Spinal cord (tissue), 10 donors: ENCODE data around the gene CYTIP. TPM values are rescaled to one million over a fixed set of nuclear protein-coding genes. Genes with fewer than 3 reads are reported as not detected.
A peak's percentile ranks its signal among the peaks of the same experiment; 100 is the strongest.

Source experiments
- DNase-seq, 6 donors: peaks; one replicate each; pipeline versions ENCODE4 v3.0.0 to v3.0.0-alpha.2; 2013 to 2015; ENCODE audit warnings: low spot score in 6 of 6, low read depth in 4 of 6
- H3K27ac ChIP-seq: one replicate; pipeline ENCODE4 v1.5.1; 2013; ENCODE audit warnings: low read depth, low read length, control low read depth
- H3K27me3 ChIP-seq: one replicate; pipeline ENCODE4 v1.6.1; 2013; ENCODE audit warnings: low read length; ENCODE audit not compliant: control insufficient read depth, insufficient read depth
- H3K36me3 ChIP-seq: one replicate; pipeline ENCODE4 v1.6.1; 2013; ENCODE audit warnings: low read length; ENCODE audit not compliant: control insufficient read depth, insufficient read depth
- H3K4me1 ChIP-seq: one replicate; pipeline ENCODE4 v1.6.1; 2013; ENCODE audit warnings: low read length; ENCODE audit not compliant: control insufficient read depth, insufficient read depth
- H3K4me3 ChIP-seq: one replicate; pipeline ENCODE4 v1.5.1; 2013; ENCODE audit warnings: low read depth, low read length, control low read depth
- H3K9me3 ChIP-seq: one replicate; pipeline ENCODE4 v1.6.1; 2013; ENCODE audit warnings: low read length; ENCODE audit not compliant: control insufficient read depth, insufficient read depth
- WGBS: methylation state at CpG from one replicate; pipeline ENCODE4 v1.1.5; 2013; ENCODE audit warnings: missing lambda C conversion rate; ENCODE audit not compliant: insufficient coverage; 5-methylcytosine and 5-hydroxymethylcytosine counted together
- polyA plus RNA-seq, 2 donors: library from polyadenylated mRNA; unstranded; fragments of 120-200 nt; gene quantifications; one replicate each; pipeline ENCODE4 v1.2.1, GENCODE V29; 2013; ENCODE audit not compliant: insufficient read length in 2 of 2
- total RNA-seq, 2 donors: library from RNA; depleted of rRNA in 1 of 2; stranded (reverse); fragments of 120-200 nt in 1 of 2; fragments of >200 nt in 1 of 2; gene quantifications; one replicate each; pipeline versions ENCODE4 v1.2.3 to v1.2.4, GENCODE V29; 2013 to 2014
- donor health status: healthy.

CYTIP gene
- total and polyA plus RNA-seq, 4 donors: 0.54 to 5.9 (median 0.98) TPM

GRCh38 chr2:157466764-157467163 is 22.9 kb upstream of the CYTIP start:
- H3K36me3 ChIP-seq: no peaks in the 10 kb centered on the region
- no peak overlapping the region for H3K27ac ChIP-seq
- no peaks in the 10 kb centered on the region for H3K27me3 ChIP-seq
- H3K4me1 ChIP-seq: no peaks in the 10 kb centered on the region
- DNase-seq: no peak
- no peak overlapping the region for H3K4me3 ChIP-seq
- WGBS: 100% methylated on average over 2 of the region's 5 CpGs
- H3K9me3 ChIP-seq: no peaks in the 10 kb centered on the region

DNA sequence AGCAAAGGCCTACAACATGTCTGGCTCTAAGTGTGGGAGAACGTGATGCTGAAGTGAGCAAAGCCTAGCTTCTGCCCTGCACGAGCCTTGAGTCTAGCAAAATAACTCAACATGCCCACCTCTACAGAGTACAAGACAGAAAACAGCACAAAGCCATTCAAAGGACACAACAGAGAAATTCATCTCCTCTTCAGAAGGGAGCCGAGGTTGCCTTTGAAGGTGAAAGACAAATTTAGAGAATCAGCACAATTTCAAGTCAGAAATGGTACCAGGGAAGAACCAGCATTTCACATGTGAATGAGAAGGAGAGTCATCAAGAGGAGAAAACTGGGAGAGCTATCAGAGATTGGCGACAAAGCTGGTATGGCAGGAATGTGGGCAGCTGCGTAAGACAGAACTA is 21.7 kb upstream of the CYTIP start:
- no peak for DNase-seq
- WGBS: 100% methylated on average over 3 of the region's 5 CpGs
- Histone ChIP-seq H3K27me3 (no peaks in the 10 kb centered on the region), H3K9me3 (no peaks in the 10 kb centered on the region), H3K4me1 (no peaks in the 10 kb centered on the region), H3K27ac (no peak overlapping the region), H3K4me3 (no peak overlapping the region), H3K36me3 (no peaks in the 10 kb centered on the region)

DNA sequence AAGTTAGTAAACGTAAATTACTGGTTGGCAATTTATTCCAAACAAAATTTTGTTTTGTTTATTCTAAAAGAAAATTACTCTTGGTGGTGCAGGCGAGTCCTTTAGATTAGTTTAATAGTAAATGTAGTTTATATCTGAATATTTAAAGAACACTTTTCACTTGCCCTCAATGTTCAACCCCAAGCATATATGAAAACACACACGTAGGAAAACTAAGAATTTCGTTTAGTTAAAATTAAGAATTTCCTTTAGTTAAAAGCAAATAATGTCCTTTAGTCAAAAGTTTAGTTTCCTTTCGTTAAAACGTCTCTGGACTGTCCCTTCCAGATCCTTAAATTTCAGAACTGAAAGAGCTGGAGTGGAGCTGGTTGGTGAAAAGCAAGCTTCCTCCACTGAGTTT is 19.1 kb upstream of the CYTIP start:
- no CpG with 5 or more reads among the region's 6 CpGs for WGBS
- H3K4me1 ChIP-seq: no peaks in the 10 kb centered on the region

GRCh38 chr2:157460897-157461296 is 17.0 kb upstream of the CYTIP start:
- Histone ChIP-seq H3K36me3 (no peaks in the 10 kb centered on the region), H3K9me3 (no peaks in the 10 kb centered on the region), H3K27ac (no peak overlapping the region), H3K4me3 (no peak overlapping the region), H3K4me1 (no peaks in the 10 kb centered on the region), H3K27me3 (no peaks in the 10 kb centered on the region)
- WGBS: no CpG with 5 or more reads among the region's 1 CpG
- no peak for DNase-seq

More for the DNA sequence above, 19.1 kb upstream of the CYTIP start:
- DNase-seq: no peak
- no peak overlapping the region for H3K27ac ChIP-seq
- no peaks in the 10 kb centered on the region for H3K27me3 ChIP-seq
- no peaks in the 10 kb centered on the region for H3K9me3 ChIP-seq
- H3K36me3 ChIP-seq: no peaks in the 10 kb centered on the region
- no peak overlapping the region for H3K4me3 ChIP-seq

DNA sequence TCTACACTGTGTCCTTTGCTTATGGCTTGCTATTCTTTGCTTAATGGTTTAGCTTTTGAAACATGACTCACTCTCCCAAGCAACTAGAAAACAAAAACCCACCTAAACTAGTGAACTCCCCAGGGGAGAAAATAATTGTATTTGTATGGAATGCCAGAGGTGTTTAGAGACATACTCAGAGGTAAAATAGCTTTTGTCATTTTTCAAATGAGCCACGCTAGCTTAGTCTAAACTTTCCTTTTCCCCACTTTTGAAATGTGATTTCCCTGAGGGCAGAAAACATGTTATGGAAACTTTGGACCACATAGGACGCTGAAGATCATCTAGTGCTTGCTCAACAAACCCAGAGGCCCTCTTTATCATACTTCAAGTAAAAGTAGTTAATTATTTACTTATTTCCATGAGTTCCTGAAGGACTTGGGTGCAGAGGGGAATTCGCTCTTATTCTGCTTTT is 16.5 kb upstream of the CYTIP start:
- no peak overlapping the region for H3K27ac ChIP-seq
- no peak overlapping the region for H3K4me3 ChIP-seq

GRCh38 chr2:157459486-157459885 is 15.6 kb upstream of the CYTIP start:
- Histone ChIP-seq H3K4me1 (no peaks in the 10 kb centered on the region), H3K27ac (no peak overlapping the region), H3K9me3 (no peaks in the 10 kb centered on the region), H3K4me3 (no peak overlapping the region), H3K36me3 (no peaks in the 10 kb centered on the region), H3K27me3 (no peaks in the 10 kb centered on the region)
- DNase-seq: peak in 2 of 6 donors; percentile 29 to 66
- WGBS: 33% methylated on average over 3 of the region's 6 CpGs

More for the DNA sequence above, 16.5 kb upstream of the CYTIP start:
- no peaks in the 10 kb centered on the region for H3K9me3 ChIP-seq
- no peaks in the 10 kb centered on the region for H3K4me1 ChIP-seq
- no peaks in the 10 kb centered on the region for H3K36me3 ChIP-seq
- H3K27me3 ChIP-seq: no peaks in the 10 kb centered on the region
- WGBS: no CpG with 5 or more reads among the region's 3 CpGs
- DNase-seq: no peak

DNA sequence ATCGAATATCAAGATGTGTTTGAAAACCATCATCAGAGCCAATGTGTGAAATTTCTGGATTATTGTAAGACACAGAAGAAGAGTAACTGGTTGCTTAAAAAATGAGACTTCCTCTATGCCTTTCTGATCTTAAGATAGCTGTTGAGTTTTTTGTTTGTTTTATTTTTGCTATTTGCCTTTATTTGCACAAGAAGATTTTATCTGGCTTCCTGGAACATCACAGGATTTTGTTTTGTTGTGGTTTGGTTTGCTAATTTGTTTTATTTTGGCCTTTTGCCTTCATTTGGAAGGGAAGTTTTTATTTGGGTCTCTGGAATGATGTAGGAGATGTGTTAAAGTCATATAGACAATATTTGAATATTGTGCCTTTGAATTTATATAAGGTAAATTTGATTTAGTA is 3.9 kb upstream of the CYTIP start:
- Histone ChIP-seq H3K4me1 (no peaks in the 10 kb centered on the region), H3K27me3 (no peaks in the 10 kb centered on the region), H3K27ac (no peak overlapping the region), H3K4me3 (no peak overlapping the region), H3K36me3 (no peaks in the 10 kb centered on the region), H3K9me3 (no peaks in the 10 kb centered on the region)
- WGBS: no CpG with 5 or more reads among the region's 1 CpG
- DNase-seq: no peak

DNA sequence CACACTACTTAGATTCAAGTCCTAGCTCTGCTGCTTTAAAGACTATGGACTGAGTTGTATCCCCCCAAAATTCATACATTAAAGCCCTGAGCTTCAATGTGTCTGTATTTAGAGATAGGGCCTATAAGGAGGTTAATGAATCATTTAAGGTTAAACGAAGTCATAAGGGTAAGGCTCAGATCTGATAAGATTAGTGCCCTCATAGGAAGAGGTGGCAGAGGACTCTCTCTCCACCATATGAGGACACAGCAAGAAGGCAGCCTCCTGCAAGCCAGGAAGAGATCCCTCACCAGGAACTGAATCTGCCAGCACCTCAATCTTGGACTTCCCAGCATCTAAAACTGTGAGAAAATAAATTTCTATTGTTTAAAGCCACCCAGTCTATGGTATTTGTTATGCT is 3.1 kb upstream of the CYTIP start:
- Histone ChIP-seq H3K4me1 (no peaks in the 10 kb centered on the region), H3K27ac (no peak overlapping the region), H3K27me3 (no peaks in the 10 kb centered on the region), H3K9me3 (no peaks in the 10 kb centered on the region), H3K36me3 (no peaks in the 10 kb centered on the region), H3K4me3 (no peak overlapping the region)
- no CpG with 5 or more reads among the region's 1 CpG for WGBS
- DNase-seq: no peak

DNA sequence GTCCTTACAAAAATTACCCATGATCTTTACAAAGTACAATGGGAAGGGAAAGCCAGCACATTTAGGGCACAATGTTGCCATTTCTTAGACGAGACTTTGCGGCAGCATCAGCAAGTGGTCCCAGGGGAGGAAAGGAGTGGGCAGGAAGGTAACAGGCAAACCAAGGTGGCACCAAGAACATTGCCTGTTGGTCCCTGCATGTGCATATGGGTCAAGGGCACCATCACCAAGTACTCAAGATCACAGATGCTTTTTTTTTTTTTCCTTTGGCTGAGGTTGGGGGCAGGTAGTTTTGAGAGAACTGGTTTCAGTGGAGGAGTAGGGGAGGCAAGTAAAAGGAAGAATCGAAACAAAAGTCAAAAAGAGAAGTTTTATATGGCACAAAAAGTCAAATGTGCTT is 752 bp upstream of the CYTIP start:
- no peak for DNase-seq
- H3K27me3 ChIP-seq: no peaks in the 10 kb centered on the region
- no peak overlapping the region for H3K4me3 ChIP-seq
- H3K9me3 ChIP-seq: no peaks in the 10 kb centered on the region
- H3K36me3 ChIP-seq: no peaks in the 10 kb centered on the region
- H3K4me1 ChIP-seq: no peaks in the 10 kb centered on the region
- 75% methylated on average over 2 of the region's 3 CpGs for WGBS
- no peak overlapping the region for H3K27ac ChIP-seq

DNA sequence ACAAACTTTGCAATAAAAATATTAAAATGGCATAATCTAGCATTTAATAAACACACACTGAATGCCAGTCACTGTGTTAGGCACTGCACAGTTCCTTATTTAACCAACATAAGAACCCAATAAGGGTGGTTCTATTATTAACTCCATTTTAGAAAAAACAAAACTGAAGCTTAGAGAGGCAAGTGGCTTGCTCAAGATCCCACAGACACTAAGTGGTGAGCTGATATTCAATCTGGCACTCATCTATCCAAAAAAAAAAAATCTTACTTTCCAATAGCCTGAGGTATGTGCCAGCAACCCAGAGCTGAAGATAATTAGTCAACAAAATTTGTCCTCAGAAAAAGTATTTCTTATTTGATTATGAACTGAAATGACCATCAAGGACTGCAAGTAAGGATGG is 799 bp downstream of the CYTIP start:
- H3K27me3 ChIP-seq: no peaks in the 10 kb centered on the region
- H3K36me3 ChIP-seq: no peaks in the 10 kb centered on the region
- H3K9me3 ChIP-seq: no peaks in the 10 kb centered on the region
- H3K4me3 ChIP-seq: no peak overlapping the region
- no peak for DNase-seq
- no peak overlapping the region for H3K27ac ChIP-seq
- no peaks in the 10 kb centered on the region for H3K4me1 ChIP-seq
